Stomach (tissue), 4 donors: ENCODE results near the gene PLAC9.

Experiments used
- CTCF ChIP-seq, 7 experiments: fragments of 450-650 bp in 4 of 7; fragments of 200-600 bp in 3 of 7; sonication (generic) in 3 of 7; IDR thresholded peaks; one replicate each; pipeline ENCODE4 v1.5.1; 2016 to 2019; ENCODE audit warnings: antibody characterized with exemption in 7 of 7, control low read depth in 2 of 7, mild to moderate bottlenecking in 1 of 7
- EP300 ChIP-seq: sonication (generic); formaldehyde crosslinking; IDR thresholded peaks from one replicate; pipeline ENCODE4 v1.6.1; 2017; ENCODE audit warnings: antibody characterized with exemption

- TF ChIP-seq CTCF (IDR thresholded peaks at IDR 0.05): no peak
- no peak for TF ChIP-seq EP300
Observed at GRCh38 chr10:80194373-80195045, 62.0 kb downstream of the PLAC9 start.
